Natural killer cell (primary cell): ENCODE data around the gene KDM4B. TPM values are rescaled to one million over a fixed set of nuclear protein-coding genes. Genes with fewer than 3 reads are reported as not detected.

Experiments used
- ATAC-seq, 3 donors: fragments of 150-1000 bp in 2 of 3; fragments of 200-7000 bp in 1 of 3; cut with Tn5 transposase; 1 replicate in 1 of 3; 2 replicates in 2 of 3; pipeline ENCODE4 v1.10.0; 2021; ENCODE audit warnings: mild to moderate bottlenecking in 2 of 3, moderate library complexity in 2 of 3
- DNase-seq, 2 donors: peaks; one replicate each; pipeline versions ENCODE4 v3.0.0 to v3.0.0-alpha.2; 2013 to 2021; ENCODE audit warnings: mixed read lengths in 1 of 2
- H3K27ac ChIP-seq: one replicate; pipeline ENCODE4 v1.5.1; 2013; ENCODE audit warnings: mild to moderate bottlenecking, low read length
- H3K27me3 ChIP-seq: one replicate; pipeline ENCODE4 v1.6.1; 2013; ENCODE audit warnings: low read length; ENCODE audit not compliant: control insufficient read depth, insufficient read depth
- H3K36me3 ChIP-seq: one replicate; pipeline ENCODE4 v1.6.1; 2013; ENCODE audit warnings: low read length; ENCODE audit not compliant: control insufficient read depth, insufficient read depth
- H3K4me1 ChIP-seq: one replicate; pipeline ENCODE4 v1.6.1; 2013; ENCODE audit warnings: low read length; ENCODE audit not compliant: control insufficient read depth, insufficient read depth
- H3K4me3 ChIP-seq: one replicate; pipeline ENCODE4 v1.5.1; 2013; ENCODE audit warnings: low read length
- H3K9me3 ChIP-seq: one replicate; pipeline ENCODE4 v1.6.1; 2013; ENCODE audit warnings: low read length; ENCODE audit not compliant: control insufficient read depth, insufficient read depth
- H3K27ac Mint-ChIP-seq, 2 donors: one replicate each; pipeline ENCODE4 v1.8.0; 2022; ENCODE audit warnings: mild to moderate bottlenecking in 2 of 2, mixed read lengths in 2 of 2, moderate library complexity in 1 of 2
- H3K27me3 Mint-ChIP-seq, 2 donors: one replicate each; pipeline ENCODE4 v1.8.0; 2022; ENCODE audit warnings: low read depth in 2 of 2, mixed read lengths in 2 of 2
- H3K36me3 Mint-ChIP-seq: one replicate; pipeline ENCODE4 v1.8.0; 2022; ENCODE audit warnings: mixed read lengths
- H3K4me1 Mint-ChIP-seq, 2 donors: one replicate each; pipeline ENCODE4 v1.8.0; 2022; ENCODE audit warnings: mixed read lengths in 2 of 2
- H3K4me3 Mint-ChIP-seq: one replicate; pipeline ENCODE4 v1.8.0; 2022; ENCODE audit warnings: mild to moderate bottlenecking, moderate library complexity, mixed read lengths
- H3K9me3 Mint-ChIP-seq, 2 donors: one replicate each; pipeline ENCODE4 v1.8.0; 2022; ENCODE audit warnings: mixed read lengths in 2 of 2
- WGBS: methylation state at CpG from one replicate; pipeline ENCODE4 v1.1.7; 2013; ENCODE audit warnings: missing lambda C conversion rate; ENCODE audit not compliant: insufficient coverage; 5-methylcytosine and 5-hydroxymethylcytosine counted together
- intact Hi-C: fragments of 100-400 bp; cut with micrococcal nuclease; formaldehyde crosslinking; loops from one replicate; pipeline ENCODE4 v1.14.2; 2022
- total RNA-seq, 4 donors: library from RNA; stranded (reverse); fragments of 120-200 nt in 1 of 4; gene quantifications; one replicate each; pipeline versions ENCODE4 v1.2.3 to v1.2.4, GENCODE V29; 2013 to 2022
- TF ChIP-seq, protein P1 (sequence below): fragments of 200-600 bp; IDR thresholded peaks from one replicate; pipeline ENCODE4 v1.8.0; 2022; ENCODE audit warnings: antibody characterized with exemption

Gene KDM4B
- total RNA-seq, 3 donors from 2014 or later (not counting 1 experiment from before 2014, with no cell fraction given) = 68.0 to 73.5 (median 68.1) TPM

DNA sequence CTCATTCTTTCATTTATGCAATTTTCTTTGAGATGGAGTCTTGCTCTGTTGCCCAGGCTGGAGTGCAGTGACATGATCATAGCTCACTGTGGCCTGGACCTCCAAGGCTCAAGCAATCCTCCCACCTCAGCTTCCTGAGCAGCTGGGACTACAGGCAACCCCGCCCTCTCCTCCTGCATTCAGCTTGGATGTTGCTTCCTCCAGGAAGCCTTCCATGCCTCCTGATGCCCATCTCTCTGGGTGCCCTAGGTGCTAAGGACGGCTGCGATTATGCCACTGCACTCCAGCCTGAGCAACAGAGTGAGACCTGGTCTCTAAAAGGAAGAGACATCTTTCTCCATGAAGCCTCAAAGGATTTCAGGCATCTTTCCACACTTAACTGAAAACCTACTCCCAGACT is 209.9 kb downstream of the KDM4B start:
- H3K9me3 Mint-ChIP-seq = no peaks in the 10 kb centered on the region
- H3K4me3 Mint-ChIP-seq = no peak overlapping the region
- Histone ChIP-seq H3K4me1 (no peaks in the 10 kb centered on the region), H3K27ac (no peak overlapping the region), H3K27me3 (no peaks in the 10 kb centered on the region), H3K4me3 (no peak overlapping the region), H3K36me3 (no peaks in the 10 kb centered on the region), H3K9me3 (no peaks in the 10 kb centered on the region)
- WGBS = 92% methylated on average over 3 of the region's 3 CpGs
- no peak overlapping the region for H3K27ac Mint-ChIP-seq
- intact Hi-C loops = no loop called here
- no peaks in the 10 kb centered on the region for H3K36me3 Mint-ChIP-seq
- no peaks in the 10 kb centered on the region for H3K27me3 Mint-ChIP-seq
- no peaks in the 10 kb centered on the region for H3K4me1 Mint-ChIP-seq
- ATAC-seq (no peak), DNase-seq (no peak)
- TF ChIP-seq, protein P1, sequence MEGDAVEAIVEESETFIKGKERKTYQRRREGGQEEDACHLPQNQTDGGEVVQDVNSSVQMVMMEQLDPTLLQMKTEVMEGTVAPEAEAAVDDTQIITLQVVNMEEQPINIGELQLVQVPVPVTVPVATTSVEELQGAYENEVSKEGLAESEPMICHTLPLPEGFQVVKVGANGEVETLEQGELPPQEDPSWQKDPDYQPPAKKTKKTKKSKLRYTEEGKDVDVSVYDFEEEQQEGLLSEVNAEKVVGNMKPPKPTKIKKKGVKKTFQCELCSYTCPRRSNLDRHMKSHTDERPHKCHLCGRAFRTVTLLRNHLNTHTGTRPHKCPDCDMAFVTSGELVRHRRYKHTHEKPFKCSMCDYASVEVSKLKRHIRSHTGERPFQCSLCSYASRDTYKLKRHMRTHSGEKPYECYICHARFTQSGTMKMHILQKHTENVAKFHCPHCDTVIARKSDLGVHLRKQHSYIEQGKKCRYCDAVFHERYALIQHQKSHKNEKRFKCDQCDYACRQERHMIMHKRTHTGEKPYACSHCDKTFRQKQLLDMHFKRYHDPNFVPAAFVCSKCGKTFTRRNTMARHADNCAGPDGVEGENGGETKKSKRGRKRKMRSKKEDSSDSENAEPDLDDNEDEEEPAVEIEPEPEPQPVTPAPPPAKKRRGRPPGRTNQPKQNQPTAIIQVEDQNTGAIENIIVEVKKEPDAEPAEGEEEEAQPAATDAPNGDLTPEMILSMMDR = no peak

DNA sequence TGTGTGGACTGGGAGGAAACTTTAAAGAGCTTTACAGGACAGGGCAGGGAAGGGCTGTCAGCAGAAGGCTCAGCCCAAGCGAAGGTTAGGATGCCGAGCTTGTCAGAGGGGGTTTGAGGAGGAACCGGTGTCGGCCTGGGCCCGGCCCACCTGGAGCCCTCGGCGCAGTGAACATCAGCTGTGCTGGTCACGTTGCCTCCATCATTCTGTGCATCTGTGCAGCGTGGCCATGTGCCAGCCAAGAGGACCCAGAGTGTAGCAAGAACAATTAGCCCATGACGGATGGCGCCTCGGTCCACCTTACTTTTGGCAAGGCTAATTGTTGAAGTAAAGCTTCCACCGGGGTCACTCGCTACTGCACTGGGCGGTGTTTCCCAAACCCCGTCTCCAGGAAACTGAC is 210.3 kb downstream of the KDM4B start:
- Histone ChIP-seq H3K4me1 (no peaks in the 10 kb centered on the region), H3K4me3 (no peak overlapping the region), H3K36me3 (no peaks in the 10 kb centered on the region), H3K27me3 (no peaks in the 10 kb centered on the region), H3K27ac (no peak overlapping the region), H3K9me3 (no peaks in the 10 kb centered on the region)
- ATAC-seq (no peak), DNase-seq (no peak)
- H3K4me3 Mint-ChIP-seq = no peak overlapping the region
- H3K27me3 Mint-ChIP-seq = no peaks in the 10 kb centered on the region
- 90% methylated on average over 16 of the region's 16 CpGs for WGBS
- intact Hi-C loops = no loop called here
- H3K36me3 Mint-ChIP-seq = no peaks in the 10 kb centered on the region
- no peaks in the 10 kb centered on the region for H3K9me3 Mint-ChIP-seq
- no peak overlapping the region for H3K27ac Mint-ChIP-seq
- TF ChIP-seq, protein P1 = no peak
- no peaks in the 10 kb centered on the region for H3K4me1 Mint-ChIP-seq

DNA sequence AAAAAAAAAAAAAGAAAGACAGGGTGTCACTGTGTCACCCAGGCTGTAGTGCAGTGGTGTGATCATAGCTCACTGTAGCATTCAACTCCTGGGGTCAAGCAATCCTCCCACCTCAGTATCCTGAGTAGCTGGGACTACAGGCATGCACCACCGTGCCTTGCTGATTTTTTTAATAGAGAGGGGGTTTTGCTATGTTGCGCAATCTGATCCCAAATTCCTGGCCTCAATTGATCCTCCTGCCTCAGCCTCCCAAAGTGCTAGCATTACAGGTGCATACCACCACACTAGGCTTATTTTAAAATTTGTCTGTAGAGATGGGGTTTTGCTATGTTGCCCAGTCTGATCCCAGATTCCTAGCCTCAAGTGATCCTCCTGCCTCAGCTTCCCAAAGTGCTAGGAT is 212.4 kb downstream of the KDM4B start:
- TF ChIP-seq, protein P1 = no peak
- Histone ChIP-seq H3K27ac (no peak overlapping the region), H3K4me1 (no peaks in the 10 kb centered on the region), H3K9me3 (no peaks in the 10 kb centered on the region), H3K27me3 (no peaks in the 10 kb centered on the region), H3K36me3 (no peaks in the 10 kb centered on the region), H3K4me3 (no peak overlapping the region)
- Mint-ChIP-seq H3K27ac (no peak overlapping the region), H3K4me3 (no peak overlapping the region), H3K27me3 (no peaks in the 10 kb centered on the region), H3K36me3 (no peaks in the 10 kb centered on the region), H3K9me3 (no peaks in the 10 kb centered on the region), H3K4me1 (no peaks in the 10 kb centered on the region)
- DNase-seq (no peak), ATAC-seq (no peak)
- no CpG with 5 or more reads among the region's 2 CpGs for WGBS
- intact Hi-C loops = no loop called here

DNA sequence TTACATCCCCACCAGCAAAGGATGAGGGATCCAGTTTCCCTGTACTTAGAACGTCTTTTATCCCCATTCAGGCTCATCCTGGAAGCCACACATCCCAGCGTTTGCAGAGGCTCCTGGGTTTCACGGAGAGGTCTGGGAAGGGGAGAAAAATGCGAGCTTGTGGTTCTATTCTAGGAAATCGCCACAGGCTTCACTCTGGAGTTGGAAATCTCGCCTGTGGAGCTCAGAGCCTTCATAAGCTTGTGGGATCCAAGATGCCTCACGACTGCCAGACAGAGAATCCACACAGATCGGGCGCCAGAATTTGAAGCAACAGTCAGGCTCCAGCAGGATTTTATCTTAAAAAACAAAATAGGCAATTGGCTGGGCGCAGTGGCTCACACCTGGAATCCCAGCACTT is 213.8 kb downstream of the KDM4B start:
- intact Hi-C loops = no loop called here
- H3K27ac Mint-ChIP-seq = no peak overlapping the region
- Histone ChIP-seq H3K27ac (no peak overlapping the region), H3K4me3 (no peak overlapping the region), H3K4me1 (no peaks in the 10 kb centered on the region), H3K27me3 (no peaks in the 10 kb centered on the region), H3K36me3 (no peaks in the 10 kb centered on the region), H3K9me3 (no peaks in the 10 kb centered on the region)
- ATAC-seq = no peak
- H3K4me1 Mint-ChIP-seq = no peaks in the 10 kb centered on the region
- H3K4me3 Mint-ChIP-seq = no peak overlapping the region
- DNase-seq = no peak
- no peaks in the 10 kb centered on the region for H3K36me3 Mint-ChIP-seq
- TF ChIP-seq, protein P1 = no peak
- 70% methylated on average over 9 of the region's 10 CpGs for WGBS
- no peaks in the 10 kb centered on the region for H3K27me3 Mint-ChIP-seq
- H3K9me3 Mint-ChIP-seq = no peaks in the 10 kb centered on the region
